GM12801 (cell line): Measurements from ENCODE around the gene MTARC2.

Experiments used
- TF ChIP-seq, protein P1 (sequence below): IDR thresholded peaks from one replicate; pipeline ENCODE4 v1.5.1; 2011; ENCODE audit warnings: control low read depth; ENCODE audit not compliant: insufficient read length; ENCODE audit errors: extremely low read depth

MTARC2 gene

GRCh38 chr1:220750131-220750515, 2.0 kb downstream of the MTARC2 start:
- TF ChIP-seq, protein P1, sequence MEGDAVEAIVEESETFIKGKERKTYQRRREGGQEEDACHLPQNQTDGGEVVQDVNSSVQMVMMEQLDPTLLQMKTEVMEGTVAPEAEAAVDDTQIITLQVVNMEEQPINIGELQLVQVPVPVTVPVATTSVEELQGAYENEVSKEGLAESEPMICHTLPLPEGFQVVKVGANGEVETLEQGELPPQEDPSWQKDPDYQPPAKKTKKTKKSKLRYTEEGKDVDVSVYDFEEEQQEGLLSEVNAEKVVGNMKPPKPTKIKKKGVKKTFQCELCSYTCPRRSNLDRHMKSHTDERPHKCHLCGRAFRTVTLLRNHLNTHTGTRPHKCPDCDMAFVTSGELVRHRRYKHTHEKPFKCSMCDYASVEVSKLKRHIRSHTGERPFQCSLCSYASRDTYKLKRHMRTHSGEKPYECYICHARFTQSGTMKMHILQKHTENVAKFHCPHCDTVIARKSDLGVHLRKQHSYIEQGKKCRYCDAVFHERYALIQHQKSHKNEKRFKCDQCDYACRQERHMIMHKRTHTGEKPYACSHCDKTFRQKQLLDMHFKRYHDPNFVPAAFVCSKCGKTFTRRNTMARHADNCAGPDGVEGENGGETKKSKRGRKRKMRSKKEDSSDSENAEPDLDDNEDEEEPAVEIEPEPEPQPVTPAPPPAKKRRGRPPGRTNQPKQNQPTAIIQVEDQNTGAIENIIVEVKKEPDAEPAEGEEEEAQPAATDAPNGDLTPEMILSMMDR, result no peak

DNA sequence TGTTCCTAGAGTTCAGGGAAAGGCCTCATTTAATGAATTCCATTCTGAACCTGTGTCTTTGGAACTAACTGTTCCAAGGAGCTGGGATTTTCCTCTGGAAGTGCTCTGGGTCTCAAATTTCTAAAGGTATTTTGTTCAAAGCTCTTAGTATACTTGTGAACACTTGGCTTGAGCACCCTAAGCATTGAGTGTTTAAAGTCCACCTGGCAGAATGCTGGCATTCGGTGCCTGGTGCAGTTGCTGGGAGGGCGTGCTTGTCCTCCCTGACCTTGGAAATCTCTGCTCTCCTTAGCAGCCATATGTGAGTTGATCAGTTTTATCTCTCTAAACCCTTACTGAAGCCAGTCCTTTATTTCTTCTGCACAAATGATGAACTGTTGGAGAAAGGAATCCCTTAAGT, 3.0 kb downstream of the MTARC2 start:
- TF ChIP-seq, protein P1, result no peak

DNA sequence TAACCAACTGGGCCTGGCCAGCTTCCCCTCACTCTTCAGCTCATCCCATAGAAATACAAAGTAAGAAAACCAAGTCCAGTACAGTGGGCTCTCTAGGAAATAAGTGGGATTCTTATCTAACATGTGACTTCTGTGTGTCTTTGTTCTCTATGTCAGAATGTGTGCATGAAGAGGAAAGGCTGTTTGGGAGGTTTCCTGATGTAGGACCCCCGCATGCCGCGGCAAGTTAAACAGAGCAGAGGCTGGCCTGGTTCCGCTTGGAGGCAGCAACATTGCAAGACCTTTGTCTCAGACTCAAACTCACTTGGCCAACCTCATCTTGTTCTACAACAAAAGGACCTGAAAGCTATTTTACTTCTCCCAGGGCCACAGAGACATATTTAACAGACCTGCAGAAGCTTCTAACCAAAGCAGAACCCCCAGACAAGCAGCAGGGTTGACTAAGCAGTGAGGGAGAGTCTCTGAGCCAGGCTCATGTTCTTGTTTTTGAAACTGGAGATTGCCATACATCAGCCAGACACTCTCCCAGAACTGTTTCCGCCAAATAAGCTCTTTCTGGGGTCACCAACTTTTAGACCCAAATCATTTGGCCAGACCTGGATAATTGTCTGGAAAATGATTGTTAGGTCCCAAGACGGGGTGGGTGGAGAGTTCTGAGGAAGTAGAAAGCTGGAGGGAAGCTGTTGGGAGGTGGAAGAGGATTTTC, 6.2 kb downstream of the MTARC2 start:
- TF ChIP-seq, protein P1, result no peak

GRCh38 chr1:220754918-220755295, 6.8 kb downstream of the MTARC2 start:
- TF ChIP-seq, protein P1, result no peak

- TF ChIP-seq, protein P1, result no peak
Observed at GRCh38 chr1:220755309-220755708, 7.2 kb downstream of the MTARC2 start.

DNA sequence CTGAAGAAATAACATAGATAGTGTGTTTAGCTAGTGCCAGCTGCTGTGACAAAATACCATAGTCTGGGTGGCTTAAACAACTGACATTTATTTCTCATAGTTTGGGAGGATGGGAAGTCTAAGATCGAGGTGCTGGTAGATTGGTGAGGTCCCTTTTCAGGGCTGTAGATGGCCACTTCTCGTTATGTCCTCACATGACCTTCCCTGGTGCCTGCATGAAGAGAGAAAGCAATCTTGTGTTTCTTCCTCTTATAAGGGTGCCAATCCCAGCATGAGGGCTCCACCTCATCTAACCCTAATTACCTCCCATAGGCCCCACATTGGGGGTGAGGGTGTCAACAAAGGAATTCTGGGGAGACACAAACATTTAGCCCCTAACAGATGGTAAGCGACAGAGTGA, 9.3 kb downstream of the MTARC2 start:
- TF ChIP-seq, protein P1, result no peak

DNA sequence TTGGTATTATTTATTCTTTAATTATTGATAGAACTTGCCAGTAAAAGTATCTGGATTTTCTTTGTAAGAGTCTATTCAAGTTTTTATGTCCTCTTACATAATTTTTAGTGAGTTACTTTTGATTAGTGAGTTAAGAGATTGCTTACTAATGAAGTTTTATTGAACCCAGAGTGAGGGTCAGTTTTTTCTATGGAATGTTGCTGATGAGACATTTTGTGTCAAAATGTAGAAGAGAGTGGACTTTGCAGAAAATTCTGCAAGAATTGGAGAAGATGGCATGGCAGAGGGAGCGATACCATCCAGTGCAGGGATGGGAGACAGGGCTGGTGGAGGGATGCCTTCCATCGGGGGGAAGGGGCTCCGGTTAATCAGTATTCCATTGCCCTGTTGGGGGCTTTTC, 11.0 kb downstream of the MTARC2 start:
- TF ChIP-seq, protein P1, result no peak
